K562 (cell line): ENCODE measurements around the gene PAF1. TPM values are rescaled to one million over a fixed set of nuclear protein-coding genes. Genes with fewer than 3 reads are reported as not detected.

Source experiments
- BRF1 ChIP-seq: IDR thresholded peaks from 3 replicates; pipeline ENCODE4 v1.6.1; 2011; ENCODE audit warnings: borderline replicate concordance, mild to moderate bottlenecking; ENCODE audit not compliant: insufficient read length; ENCODE audit errors: extremely low read depth
- CREB1 ChIP-seq, 2 experiments: sonication (generic) in 1 of 2; formaldehyde crosslinking in 1 of 2; IDR thresholded peaks; 2 replicates each; pipeline versions ENCODE4 v1.6.1 to v1.8.0; 2012 to 2022; ENCODE audit warnings: inconsistent platforms in 1 of 2, mild to moderate bottlenecking in 1 of 2, missing genetic modification reagents in 1 of 2, moderate library complexity in 1 of 2
- GABPA ChIP-seq: fragments of 200-800 bp; sonication (Bioruptor generic); conservative IDR thresholded peaks from 2 replicates; pipeline ENCODE4 v1.6.1; 2016; ENCODE audit warnings: low read depth, missing genetic modification characterization, missing compliant biosample characterization
- HMGN3 ChIP-seq: IDR thresholded peaks from 2 replicates; pipeline ENCODE4 v1.6.1; 2011; ENCODE audit warnings: borderline replicate concordance, low read depth, mild to moderate bottlenecking, mixed read lengths, low read length; ENCODE audit not compliant: insufficient read length; ENCODE audit errors: extremely low read depth
- KDM1A ChIP-seq, 2 experiments: fragments of 450-650 bp; IDR thresholded peaks; 2 replicates each; pipeline ENCODE4 v1.6.1; 2016; ENCODE audit warnings: mild to moderate bottlenecking in 2 of 2
- NELFE ChIP-seq: IDR thresholded peaks from 2 replicates; pipeline ENCODE4 v1.6.1; 2011; ENCODE audit warnings: mild to moderate bottlenecking; ENCODE audit not compliant: insufficient read depth, insufficient read length
- RNF2 ChIP-seq: sonication (generic); IDR thresholded peaks from 2 replicates; pipeline ENCODE4 v1.6.1; 2016
- SMAD4 ChIP-seq: fragments of 250-450 bp; sonication (Bioruptor Pico); conservative IDR thresholded peaks from 2 replicates; pipeline ENCODE4 v1.8.0; 2021; ENCODE audit warnings: inconsistent platforms, mild to moderate bottlenecking, moderate library complexity
- SPI1 ChIP-seq: IDR thresholded peaks from 2 replicates; pipeline ENCODE4 v1.6.1; 2011; ENCODE audit warnings: low read depth, low read length, control low read depth, borderline replicate concordance
- SRF ChIP-seq, 2 experiments: fragments of 250-450, 450-650 bp in 1 of 2; sonication (Bioruptor Pico) in 1 of 2; sonication (generic) in 1 of 2; formaldehyde crosslinking; IDR thresholded peaks; 2 replicates each; pipeline versions ENCODE4 v1.5.0 to v1.5.1; 2020 to 2022; ENCODE audit warnings: mild to moderate bottlenecking in 1 of 2, missing genetic modification reagents in 1 of 2
- ZNF699 ChIP-seq: fragments of 250-450 bp; sonication (Bioruptor Pico); IDR thresholded peaks from 2 replicates; pipeline ENCODE4 v1.8.0; 2021; ENCODE audit warnings: mild to moderate bottlenecking, moderate library complexity; ENCODE audit not compliant: insufficient replicate concordance
- ZNF766 ChIP-seq: fragments of 200-800 bp; sonication (Bioruptor generic); conservative IDR thresholded peaks from 2 replicates; pipeline ENCODE4 v1.6.1; 2016; ENCODE audit warnings: missing genetic modification characterization, missing compliant biosample characterization
- polyA plus RNA-seq, 8 experiments: library from polyadenylated mRNA; depleted of rRNA in 4 of 8; stranded (reverse) in 5 of 8; unstranded in 3 of 8; fragments of >200 nt; fragmentation: Nextera tagmentation in 2 of 8; fragmentation: Illumina TruSeq in 1 of 8; extraction: Ambion mirVana in 2 of 8; extraction: Trizol in 1 of 8; gene quantifications; 2 replicates each; pipeline versions ENCODE4 v1.2.1 to v1.2.3, GENCODE V29; 2011 to 2014; ENCODE audit warnings: inconsistent platforms in 1 of 8, missing spikeins in 1 of 8
- total RNA-seq, 7 experiments: library from RNA; depleted of rRNA in 6 of 7; stranded (reverse); fragments of >200 nt in 6 of 7; fragmentation: Illumina TruSeq in 2 of 7; extraction: Trizol in 2 of 7; gene quantifications; 2 replicates each; pipeline versions ENCODE4 v1.2.1 to v1.2.3, GENCODE V29; 2011 to 2021; ENCODE audit warnings: low replicate concordance in 1 of 7
- TF ChIP-seq, protein P1 (sequence below), 2 experiments: fragments of 450-650 bp; conservative IDR thresholded peaks; 2 replicates each; pipeline ENCODE4 v1.6.1; 2017; ENCODE audit warnings: mild to moderate bottlenecking in 2 of 2, moderate library complexity in 2 of 2
- TF ChIP-seq, protein P2 (sequence below): sonication (generic); formaldehyde crosslinking; IDR thresholded peaks from 2 replicates; pipeline ENCODE4 v1.9.0; 2022; ENCODE audit warnings: mild to moderate bottlenecking, missing genetic modification reagents
- TF ChIP-seq, protein P3 (sequence below), 2 experiments: IDR thresholded peaks in 1 of 2; conservative IDR thresholded peaks in 1 of 2; 2 replicates each; pipeline ENCODE4 v1.6.1; 2016; ENCODE audit warnings: low read depth in 2 of 2, mild to moderate bottlenecking in 1 of 2, missing compliant biosample characterization in 1 of 2, missing genetic modification characterization in 1 of 2, moderate library complexity in 1 of 2
- TF ChIP-seq, protein P4 (sequence below): fragments of 450-650 bp; IDR thresholded peaks from 2 replicates; pipeline ENCODE4 v1.6.1; 2016; ENCODE audit warnings: antibody characterized with exemption
- TF ChIP-seq, protein P5 (sequence below): conservative IDR thresholded peaks from 2 replicates; pipeline ENCODE4 v1.6.1; 2011; ENCODE audit warnings: low read depth, mild to moderate bottlenecking, low read length; ENCODE audit not compliant: control insufficient read depth

Gene PAF1
- total and polyA plus RNA-seq, 9 of the 15 experiments (the other 6 are each of a cell fraction or from before 2014, with no cell fraction given), result 1.5 to 45.0 (median 33.8) TPM

DNA sequence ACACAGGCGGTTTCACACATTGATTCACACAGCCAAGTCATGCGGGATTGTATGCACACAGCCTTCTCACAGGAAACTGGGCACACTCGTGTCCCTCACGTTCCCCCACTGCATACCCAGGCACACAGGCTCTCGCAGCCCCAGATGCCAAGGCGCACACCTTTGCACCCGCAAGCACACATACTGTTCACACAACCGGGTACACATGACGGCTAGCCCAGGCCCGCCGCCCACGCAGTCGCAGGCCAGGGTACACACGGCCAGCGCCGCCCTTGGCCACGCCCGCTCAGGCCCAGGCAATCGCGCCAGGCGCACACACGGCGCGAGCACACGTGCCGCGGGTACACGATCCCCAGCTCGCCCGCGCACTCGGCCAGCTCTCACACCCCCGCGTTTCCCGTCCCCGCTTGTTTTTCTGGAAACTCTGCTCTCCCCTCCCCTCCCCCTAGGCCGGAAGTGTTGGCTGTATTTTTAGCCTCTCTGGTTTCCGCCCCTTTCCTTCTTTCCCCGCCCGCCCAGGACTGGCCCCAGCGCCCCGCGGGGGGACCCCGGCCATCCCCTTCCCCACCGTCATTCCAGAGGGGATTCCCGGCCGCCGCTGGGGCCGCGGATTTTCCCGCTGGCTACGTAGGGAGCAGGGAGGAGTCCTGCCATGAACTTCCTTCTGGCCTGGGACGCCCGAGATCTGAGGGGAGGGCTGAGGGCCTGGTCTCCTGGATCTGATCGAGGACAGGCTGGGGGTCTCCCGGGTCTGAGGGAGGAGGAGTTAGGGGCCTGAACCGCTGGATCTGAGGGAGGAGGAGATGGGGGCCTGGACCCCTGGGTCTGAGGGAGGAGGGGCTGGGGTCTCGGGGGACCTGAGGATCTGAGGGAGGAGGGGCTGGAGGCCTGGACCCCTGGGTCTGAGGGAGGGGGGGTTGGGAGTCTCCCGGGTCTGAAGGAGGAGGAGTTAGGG, 11.7 kb upstream of the PAF1 start (continued):
- TF ChIP-seq HMGN3 (peak; percentile 98), SMAD4 (CRISPR knock-in tag) (peak; percentile 94), NELFE (no peak), GABPA (tag) (peak; percentile 87), SPI1 (no peak), RNF2 (peak; percentile 91), ZNF699 (CRISPR knock-in tag) (no peak), ZNF766 (CRISPR knock-in tag) (peak; percentile 17; the same call in 1 of the 2 replicates), SRF (CRISPR knock-in tag; IDR thresholded peaks at IDR 0.05) (no peak), BRF1 (no peak), CREB1 (IDR thresholded peaks at IDR 0.05) (0 out of 2 replicates have a peak, but pooled peaks have one; percentile 30), CREB1 (CRISPR knock-in tag; IDR thresholded peaks at IDR 0.05) (peak; percentile 69), KDM1A (IDR thresholded peaks at IDR 0.05) (peak; percentile 23 to 100; a peak in 3 of 4 replicates)
- TF ChIP-seq, protein P1, sequence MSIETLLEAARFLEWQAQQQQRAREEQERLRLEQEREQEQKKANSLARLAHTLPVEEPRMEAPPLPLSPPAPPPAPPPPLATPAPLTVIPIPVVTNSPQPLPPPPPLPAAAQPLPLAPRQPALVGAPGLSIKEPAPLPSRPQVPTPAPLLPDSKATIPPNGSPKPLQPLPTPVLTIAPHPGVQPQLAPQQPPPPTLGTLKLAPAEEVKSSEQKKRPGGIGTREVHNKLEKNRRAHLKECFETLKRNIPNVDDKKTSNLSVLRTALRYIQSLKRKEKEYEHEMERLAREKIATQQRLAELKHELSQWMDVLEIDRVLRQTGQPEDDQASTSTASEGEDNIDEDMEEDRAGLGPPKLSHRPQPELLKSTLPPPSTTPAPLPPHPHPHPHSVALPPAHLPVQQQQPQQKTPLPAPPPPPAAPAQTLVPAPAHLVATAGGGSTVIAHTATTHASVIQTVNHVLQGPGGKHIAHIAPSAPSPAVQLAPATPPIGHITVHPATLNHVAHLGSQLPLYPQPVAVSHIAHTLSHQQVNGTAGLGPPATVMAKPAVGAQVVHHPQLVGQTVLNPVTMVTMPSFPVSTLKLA (conservative IDR thresholded peaks at IDR 0.05), result peak; percentile 83 to 94; a peak in 3 of 4 replicates
- TF ChIP-seq, protein P2, sequence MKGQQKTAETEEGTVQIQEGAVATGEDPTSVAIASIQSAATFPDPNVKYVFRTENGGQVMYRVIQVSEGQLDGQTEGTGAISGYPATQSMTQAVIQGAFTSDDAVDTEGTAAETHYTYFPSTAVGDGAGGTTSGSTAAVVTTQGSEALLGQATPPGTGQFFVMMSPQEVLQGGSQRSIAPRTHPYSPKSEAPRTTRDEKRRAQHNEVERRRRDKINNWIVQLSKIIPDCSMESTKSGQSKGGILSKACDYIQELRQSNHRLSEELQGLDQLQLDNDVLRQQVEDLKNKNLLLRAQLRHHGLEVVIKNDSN (CRISPR knock-in tag), result peak; percentile 85
- TF ChIP-seq, protein P3, sequence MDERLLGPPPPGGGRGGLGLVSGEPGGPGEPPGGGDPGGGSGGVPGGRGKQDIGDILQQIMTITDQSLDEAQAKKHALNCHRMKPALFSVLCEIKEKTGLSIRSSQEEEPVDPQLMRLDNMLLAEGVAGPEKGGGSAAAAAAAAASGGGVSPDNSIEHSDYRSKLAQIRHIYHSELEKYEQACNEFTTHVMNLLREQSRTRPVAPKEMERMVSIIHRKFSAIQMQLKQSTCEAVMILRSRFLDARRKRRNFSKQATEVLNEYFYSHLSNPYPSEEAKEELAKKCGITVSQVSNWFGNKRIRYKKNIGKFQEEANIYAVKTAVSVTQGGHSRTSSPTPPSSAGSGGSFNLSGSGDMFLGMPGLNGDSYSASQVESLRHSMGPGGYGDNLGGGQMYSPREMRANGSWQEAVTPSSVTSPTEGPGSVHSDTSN (CRISPR knock-in tag; IDR thresholded peaks at IDR 0.05; ENCODE audit: low read depth), result no peak
- TF ChIP-seq, protein P3 (tag; conservative IDR thresholded peaks at IDR 0.05; ENCODE audit: low read depth), result no peak
- TF ChIP-seq, protein P4, sequence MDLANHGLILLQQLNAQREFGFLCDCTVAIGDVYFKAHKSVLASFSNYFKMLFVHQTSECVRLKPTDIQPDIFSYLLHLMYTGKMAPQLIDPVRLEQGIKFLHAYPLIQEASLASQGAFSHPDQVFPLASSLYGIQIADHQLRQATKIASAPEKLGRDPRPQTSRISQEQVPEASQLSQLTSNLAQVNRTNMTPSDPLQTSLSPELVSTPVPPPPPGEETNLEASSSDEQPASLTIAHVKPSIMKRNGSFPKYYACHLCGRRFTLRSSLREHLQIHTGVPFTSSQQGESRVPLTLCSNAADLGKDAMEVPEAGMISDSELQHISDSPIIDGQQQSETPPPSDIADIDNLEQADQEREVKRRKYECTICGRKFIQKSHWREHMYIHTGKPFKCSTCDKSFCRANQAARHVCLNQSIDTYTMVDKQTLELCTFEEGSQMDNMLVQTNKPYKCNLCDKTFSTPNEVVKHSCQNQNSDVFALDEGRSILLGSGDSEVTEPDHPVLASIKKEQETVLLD, result no peak
- TF ChIP-seq, protein P5, sequence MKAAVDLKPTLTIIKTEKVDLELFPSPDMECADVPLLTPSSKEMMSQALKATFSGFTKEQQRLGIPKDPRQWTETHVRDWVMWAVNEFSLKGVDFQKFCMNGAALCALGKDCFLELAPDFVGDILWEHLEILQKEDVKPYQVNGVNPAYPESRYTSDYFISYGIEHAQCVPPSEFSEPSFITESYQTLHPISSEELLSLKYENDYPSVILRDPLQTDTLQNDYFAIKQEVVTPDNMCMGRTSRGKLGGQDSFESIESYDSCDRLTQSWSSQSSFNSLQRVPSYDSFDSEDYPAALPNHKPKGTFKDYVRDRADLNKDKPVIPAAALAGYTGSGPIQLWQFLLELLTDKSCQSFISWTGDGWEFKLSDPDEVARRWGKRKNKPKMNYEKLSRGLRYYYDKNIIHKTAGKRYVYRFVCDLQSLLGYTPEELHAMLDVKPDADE, result peak; percentile 87
